HG02840 (cell line): ENCODE results near the gene TAPBP.
"Not testable (repeated sequence)": the region's sequence is repeated elsewhere in the genome, so short reads cannot be mapped to it uniquely, and the experiment has no call there.

ENCODE experiments used
- ATAC-seq: cut with Tn5 transposase; IDR thresholded peaks from one replicate; pipeline ENCODE4 v1.9.1; 2021; ENCODE audit warnings: mild to moderate bottlenecking, moderate library complexity, moderate number of reproducible peaks; ENCODE audit not compliant: unreplicated experiment, low FRiP score

TAPBP gene

DNA sequence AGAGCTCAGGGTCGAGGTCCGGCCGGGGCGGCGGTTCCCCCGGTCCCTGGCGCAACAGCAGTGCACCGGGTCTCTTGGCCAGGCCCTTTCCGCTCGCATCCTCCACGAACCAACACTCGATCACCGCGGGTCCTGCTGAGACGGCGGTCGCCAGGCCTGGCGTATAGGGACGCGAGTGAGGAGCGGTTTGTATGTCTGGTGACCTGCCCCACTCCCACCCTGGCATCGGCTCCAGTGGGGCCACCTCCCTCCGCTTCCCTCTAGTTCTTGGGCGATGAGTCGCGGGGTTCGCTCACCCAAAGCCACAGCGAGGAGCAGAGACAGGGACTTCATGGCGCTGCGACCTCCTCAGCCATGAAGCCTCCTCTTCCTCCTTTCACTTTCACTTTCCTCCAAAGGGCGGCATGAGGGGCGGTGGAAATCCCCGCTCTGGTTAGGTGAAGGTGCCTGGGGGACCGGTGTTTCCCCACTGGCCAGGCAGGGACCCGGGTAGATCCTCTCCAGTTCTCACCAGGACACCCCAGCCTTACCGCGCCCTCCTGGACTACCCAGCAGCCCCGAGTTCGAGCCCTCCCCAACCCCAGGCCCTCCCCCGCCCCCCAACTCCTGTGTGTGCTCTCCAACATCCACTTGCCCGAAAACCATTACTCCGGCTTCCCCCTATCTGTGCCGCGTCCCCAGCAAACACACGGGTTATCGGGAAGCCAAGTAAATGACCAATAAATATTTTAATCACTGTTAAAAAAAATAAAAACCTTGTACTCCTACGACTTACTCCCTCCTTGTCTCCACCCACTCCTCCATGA lies at the start of gene TAPBP:
TSS of gene TAPBP (minus strand) at position 370 of the 806 bp plus-strand sequence. CDS start at position 333, 37 bp downstream.
- ATAC-seq = no peak

DNA sequence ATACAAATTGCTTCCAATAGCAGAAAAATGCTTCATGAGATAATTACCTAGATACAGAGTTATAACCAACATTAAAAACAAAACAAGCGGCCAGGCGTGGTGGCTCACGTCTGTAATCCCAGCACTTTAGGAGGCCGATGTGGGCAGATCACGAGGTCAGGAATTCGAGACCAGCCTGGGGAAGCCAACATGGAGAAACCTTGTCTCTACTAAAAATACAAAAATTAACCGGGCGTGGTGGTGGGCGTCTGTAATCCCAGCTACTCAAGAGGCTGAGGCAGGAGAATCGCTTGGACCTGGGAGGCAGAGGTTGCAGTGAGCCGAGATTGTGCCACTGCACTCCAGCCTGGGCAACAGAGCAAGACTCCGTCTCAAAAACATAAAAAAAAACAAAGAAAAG lies 49.6 kb upstream of the TAPBP start:
- not testable (repeated sequence) for ATAC-seq

DNA sequence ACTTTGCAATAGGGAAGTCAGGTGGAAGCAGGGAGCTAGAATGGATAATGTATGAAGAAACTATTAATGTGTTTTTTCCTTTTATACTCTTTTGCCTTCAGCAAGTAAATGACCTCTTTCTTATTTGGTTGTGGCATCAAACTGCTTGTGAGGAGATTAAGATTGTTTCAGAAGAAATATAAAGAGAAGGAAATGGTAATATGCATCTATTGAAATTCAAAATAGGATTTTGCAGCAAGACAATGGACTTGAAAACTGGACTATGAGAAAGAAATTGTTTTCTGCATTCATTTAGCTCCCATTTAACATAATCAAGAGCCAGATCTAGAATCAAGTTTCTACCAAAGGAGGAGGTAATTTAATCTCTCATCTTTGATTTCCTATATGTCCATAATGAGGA lies 45.5 kb upstream of the TAPBP start:
- no peak for ATAC-seq

DNA sequence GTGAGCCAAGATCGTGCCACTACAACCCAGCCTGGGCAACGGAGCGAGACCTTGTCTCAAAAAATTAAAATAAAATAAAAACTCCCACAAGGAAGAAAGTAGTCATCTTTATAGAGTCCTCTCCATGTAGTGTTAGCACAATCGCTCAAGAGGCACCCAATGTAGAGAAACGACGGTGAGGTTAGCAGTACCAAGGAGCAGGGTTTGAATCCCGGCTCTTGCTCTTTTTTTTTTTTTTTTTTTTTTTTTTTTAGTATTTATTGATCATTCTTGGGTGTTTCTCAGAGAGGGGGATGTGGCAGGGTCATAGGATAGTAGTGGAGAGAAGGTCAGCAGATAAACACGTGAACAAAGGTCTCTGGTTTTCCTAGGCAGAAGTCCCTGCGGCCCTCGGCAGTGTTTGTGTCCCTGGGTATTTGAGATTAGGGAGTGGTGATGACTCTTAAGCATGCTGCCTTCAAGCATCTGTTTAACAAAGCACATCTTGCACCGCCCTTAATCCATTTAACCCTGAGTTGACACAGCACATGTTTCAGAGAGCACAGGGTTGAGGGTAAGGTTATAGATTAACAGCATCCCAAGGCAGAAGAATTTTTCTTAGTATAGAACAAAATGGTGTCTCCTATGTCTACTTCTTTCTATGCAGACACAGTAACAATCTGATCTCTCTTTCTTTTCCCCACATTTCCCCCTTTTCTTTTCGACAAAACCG lies 43.4 kb upstream of the TAPBP start:
- ATAC-seq = not testable (repeated sequence)

DNA sequence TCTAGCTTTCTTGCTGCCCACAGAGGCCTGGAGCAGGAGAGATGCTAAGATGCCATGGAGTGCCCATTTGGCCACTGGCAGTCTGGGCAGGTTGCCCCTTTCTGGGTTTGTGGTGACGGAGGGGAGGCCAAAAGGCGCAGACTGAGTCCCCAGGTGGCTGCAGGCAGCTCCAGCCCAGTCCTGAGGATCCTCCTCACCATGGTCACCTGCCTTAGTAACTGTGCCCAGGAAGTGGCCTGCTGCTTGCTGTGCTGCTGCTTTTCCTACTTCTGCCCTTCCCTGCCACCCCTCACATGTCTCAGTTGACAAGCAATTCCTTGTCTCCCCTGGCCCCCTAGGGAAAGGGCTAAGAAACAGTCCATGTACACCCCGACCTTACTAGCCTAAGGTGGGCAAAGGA lies 42.4 kb upstream of the TAPBP start:
- ATAC-seq = no peak

DNA sequence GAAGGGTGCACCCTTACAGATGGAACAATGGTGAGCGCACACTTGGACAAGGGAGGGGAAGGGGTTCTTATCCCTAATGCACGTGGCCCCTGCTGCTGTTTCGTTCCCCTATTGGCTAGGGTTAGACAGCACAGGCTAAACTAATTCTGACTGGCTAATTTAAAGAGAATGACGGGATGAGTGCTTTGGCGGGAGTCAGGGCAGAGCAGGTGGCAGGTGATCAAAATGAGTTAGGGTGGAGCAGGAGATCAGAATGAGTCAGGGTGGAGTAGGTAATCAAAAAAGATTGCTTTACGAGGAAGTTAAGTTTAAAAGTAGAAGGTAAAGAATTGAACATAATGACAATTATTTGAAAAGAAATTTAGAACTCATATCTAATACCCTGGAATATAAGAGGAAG lies 42.0 kb upstream of the TAPBP start:
- ATAC-seq = not testable (repeated sequence)

DNA sequence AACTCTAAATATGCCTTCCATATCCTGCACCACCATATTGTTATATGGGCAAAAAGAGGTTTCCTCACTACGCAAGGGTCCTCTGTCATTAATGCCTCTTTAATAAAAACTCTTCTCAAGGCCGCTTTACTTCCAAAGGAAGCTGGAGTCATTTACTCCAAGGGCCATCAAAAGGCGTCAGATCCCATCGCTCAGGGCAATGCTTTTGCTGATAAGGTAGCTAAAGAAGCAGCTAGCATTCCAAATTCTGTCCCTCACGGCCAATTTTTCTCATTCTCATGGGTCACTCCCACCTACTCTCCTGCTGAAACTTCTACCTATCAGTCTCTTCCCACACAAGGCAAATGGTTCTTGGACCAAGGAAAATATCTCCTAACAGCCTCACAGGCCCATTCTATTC lies 33.9 kb upstream of the TAPBP start:
- no peak for ATAC-seq

DNA sequence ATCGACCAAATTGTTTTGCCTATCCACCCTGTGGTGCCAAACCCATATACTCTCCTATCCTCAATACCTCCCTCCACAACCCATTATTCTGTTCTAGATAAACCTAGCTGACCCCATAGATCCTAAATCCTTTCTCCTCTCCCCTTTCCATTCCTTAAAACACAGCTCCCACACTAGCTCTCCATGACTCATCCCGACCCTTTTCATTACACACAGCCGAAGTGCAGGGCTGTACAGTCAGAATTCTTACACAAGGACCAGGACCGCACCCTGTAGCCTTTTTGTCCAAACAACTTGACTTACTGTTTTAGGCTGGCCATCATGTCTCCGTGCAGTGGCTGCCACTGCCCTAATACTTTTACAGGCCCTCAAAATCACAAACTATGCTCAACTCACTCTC lies 33.1 kb upstream of the TAPBP start:
- ATAC-seq = not testable (repeated sequence)

DNA sequence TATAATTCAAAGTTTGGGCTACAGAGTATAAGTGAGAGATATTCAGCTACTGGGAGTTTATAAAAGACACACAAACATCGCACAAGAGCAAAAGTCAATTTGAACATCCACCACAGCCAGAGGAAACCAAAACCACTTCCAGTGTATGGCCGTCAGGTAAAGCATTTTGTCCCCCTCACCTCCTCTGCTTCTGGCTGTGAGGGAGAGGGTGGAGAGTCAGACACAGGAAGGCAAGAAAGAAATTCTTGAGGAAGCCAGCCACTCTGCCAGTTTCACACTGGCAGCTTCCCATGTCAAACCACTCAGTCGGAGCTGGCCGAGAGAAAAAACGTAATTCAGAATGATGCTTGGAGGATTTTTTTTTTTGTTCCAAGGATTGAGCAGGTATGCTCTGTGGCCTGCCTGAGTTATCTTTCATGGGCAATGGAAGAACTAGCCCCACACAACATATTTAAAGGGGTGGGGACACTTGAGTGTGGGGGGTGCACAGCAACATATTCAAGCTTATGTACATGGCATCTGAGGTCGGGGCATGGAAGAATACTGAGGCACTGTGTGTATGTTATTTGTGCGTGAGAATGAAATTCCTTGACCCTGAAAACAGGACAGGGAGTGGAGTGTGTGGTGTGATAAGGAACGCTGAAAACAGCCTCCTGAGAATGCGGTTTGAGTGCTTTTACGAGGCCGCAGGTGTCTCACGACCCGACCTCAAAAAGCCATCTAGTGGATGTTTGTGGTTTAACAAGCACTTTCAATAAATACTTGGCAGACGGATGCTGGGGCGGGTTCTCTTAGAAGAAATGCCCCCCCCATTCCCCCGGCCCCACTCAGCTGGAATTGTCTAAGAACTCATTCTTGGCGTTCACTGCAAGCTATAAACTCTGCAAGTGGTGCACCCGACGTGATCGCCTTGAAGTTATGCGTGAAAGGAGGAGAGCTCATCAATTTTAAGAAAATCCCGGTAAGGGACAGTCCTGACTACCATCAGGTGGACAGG lies 31.1 kb upstream of the TAPBP start:
- ATAC-seq = no peak

DNA sequence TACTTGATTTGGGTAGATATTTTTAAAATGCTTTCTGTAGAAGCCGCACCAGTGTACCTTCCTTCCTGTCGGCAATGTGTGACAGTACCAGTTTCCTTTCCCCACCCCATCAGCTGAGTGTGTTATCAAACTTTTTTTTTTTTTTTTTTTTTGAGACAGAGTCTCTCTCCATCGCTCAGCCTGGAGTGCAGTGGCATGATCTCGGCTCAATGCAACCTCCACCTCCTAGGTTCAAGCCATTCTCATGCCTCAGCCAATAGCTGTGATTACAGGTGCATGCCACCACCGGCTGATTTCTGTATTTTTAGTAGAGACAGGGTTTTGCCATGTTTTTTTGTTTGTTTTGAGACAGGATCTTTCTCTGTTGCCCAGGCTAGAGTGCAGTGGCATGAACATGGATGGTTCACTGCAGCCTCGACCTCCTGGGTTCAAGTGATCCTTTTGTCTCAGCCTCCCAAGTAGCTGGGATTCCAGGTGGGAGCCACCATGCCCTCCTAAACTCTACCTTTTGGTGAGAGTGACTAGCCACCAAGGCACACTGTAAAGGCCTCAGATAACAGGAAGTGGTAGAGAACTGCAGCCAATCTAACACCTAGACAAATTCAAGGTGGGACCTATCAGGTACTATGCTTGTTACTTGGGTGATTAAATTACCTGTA lies 30.2 kb upstream of the TAPBP start:
- ATAC-seq = peak; percentile 56

DNA sequence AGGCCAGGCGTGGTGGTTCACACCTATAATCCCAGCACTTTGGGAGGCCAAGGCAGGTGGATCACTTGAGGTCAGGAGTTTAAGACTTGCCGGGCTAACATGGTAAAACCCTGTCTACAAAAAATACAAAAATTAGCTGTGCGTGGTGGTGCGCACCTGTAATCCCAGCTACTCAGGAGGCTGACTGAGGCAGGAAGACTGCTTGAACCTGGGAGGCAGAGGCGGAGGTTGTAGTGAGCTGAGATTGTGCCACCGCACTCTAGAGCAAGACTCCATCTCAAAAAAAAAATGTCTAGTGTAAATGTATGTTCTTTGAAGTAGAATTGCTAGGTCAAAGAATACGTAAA lies 29.7 kb upstream of the TAPBP start:
- ATAC-seq = not testable (repeated sequence)

DNA sequence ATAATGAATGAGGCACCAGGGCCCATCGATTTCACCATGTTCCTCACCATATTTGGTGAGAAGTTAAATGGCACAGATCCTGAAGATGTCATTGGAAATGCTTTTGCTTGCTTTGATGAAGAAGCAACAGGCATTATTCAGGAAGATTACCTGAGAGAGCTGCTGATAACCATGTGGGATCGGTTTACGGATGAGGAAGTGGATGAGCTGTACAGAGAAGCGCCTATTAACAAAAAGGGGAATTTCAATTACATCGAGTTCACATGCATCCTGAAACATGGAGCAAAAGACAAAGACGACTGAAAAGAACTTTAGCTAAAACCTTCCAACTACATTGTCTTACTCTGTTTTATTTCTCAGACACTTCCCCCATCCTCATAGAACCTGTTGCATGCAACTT lies 25.3 kb upstream of the TAPBP start:
- no peak for ATAC-seq

DNA sequence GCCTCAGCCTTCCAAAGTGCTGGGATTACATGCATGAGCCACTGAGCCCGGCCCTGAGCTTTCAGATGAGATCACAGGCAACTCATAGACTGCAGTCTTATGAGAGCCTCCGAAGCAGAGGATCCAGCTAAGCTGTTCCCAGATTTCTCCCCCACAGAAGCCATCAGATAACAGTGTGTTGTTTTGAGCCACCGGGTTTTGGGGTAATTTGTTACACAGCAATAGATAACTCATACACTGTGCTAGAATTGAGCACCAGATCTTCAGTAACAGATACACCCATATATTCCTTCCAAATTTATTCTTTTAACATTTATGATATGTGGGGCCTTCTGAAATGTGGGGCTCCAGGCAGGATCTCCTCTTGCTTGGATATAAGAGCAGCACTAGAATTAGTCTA lies 22.6 kb upstream of the TAPBP start:
- ATAC-seq = no peak

DNA sequence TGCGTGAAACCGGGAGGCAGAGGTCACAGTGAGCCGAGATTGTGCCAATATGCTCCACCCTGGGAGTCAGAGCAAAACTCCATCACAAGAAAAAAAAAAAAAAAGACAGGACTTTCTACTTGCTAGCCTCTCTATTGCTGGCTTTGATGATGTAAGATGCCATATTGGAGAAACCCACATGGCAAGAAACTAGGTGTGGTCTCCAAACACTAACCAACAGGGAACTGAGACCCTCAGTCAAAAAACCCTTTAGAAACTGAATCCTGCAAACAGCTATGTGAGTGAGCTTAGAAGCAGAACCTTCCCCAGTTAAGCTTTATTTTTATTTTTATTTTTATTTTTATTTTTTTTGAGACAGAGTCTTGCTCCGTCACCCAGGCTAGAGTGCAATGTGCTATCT lies 22.0 kb upstream of the TAPBP start:
- no peak for ATAC-seq

DNA sequence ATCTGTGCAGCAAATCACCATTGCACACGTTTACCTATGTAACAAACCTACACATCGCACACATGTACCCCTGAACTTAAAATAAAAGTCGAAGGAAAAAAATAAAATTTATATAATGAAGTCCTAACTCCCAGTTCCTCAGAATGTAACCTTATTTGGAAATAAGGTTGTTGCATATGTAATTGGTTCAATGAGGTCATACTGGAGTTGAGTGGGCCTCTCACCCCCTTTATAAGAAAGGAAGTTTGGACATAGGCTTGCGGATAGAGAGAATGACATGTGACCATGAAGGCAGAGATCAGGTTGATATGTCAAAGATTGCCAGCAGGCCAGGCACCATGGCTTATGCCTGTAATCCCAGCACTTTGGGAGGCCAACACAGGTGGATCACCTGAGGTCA lies 19.8 kb upstream of the TAPBP start:
- ATAC-seq = no peak

DNA sequence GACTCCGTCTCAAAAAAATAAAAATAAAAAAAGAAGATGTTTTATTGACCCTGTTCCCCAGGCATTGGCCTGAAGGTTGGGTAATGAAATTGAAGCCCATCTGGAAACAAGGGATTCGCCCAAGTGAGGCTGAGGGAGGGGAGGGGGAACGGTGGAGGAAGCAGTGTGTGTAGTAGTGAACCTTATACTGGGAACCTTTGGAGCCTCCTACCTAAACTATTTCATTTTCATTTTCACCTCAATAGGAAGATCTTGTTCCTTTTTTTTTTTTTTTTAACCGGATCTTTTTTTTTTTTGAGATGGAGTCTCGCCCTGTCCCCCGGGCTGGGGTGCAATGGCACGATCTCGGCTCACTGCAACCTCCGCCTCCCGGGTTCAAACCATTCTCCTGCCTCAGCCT lies 16.9 kb upstream of the TAPBP start:
- ATAC-seq = no peak

DNA sequence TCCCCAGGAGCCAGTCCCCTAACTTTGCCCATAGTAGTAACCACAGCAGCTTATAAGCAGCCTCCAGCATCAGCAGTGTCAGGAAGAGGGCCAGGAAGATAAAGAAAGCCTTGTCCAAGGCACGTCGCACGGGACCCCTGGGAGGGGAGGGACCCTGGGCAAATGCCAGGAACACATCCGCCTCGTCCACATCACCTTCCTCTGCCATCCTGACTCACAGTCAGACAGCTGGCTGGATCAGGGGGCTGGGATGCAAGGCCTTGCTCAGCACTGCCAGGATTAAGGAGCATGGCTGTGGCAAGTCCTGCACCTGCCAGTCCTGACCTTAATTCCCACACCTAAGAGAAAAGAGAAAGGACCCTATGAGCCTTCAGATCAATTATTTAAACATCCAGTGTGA lies 15.2 kb upstream of the TAPBP start:
- ATAC-seq = no peak

DNA sequence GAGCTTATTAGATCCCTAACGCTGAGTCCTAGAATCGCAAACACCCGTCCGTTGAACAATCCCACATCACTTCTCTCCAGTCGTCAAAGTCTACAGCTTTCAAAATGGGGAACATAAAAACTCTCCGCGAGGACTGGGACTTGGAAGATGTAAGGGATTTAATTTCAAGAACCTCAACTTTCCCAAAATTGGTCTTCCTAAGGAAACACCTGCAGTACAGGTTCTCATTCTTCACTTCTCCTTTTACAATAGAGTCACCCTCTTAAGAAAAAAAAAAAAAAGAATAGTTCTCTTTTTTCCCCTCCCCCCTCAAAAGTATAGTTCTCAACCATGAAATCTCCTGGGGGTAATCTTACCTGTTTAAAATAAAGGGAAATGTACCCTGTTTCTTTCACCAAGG lies 10.2 kb upstream of the TAPBP start:
- ATAC-seq = no peak

DNA sequence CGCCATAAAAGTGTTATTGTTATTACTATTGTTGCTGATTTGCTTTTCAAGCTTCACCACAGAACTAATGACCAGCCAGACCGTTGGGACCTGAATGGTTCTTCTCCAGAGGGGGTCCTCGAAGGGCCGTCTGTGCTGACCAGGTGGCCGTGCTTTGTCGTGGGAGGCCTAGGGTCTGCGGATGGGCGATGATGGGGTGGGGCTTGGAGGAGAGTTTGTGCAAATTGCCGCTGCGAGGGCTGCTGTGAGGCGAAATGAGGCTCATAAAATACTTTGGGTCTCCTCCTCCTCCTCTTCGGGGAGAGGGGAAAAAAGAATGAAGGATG lies 9.7 kb upstream of the TAPBP start:
- no peak for ATAC-seq

DNA sequence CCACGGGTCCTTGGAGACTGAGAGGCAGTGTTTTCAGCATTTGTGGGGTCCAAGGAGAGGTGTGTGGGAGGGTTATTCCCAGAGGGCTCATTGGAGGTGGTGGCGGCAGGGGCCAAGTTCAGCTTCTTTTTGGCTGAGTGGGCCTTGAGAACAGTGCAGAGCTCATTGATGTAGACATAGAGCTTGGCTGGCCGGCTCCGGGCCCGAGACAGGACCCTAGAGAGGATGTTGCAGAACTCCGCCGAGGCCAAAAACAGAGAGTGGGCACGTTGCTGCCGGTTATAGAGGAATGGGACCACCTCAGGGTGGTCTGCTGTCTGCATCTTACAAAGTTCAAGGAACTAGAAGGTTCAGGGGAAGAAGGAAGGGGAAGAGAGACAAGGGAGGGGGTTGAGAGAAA lies 7.3 kb upstream of the TAPBP start:
- ATAC-seq = no peak
